ENCODE measurements around the gene B4GALT3.
A peak's percentile ranks its signal among the peaks of the same experiment; 100 is the strongest.

B4GALT3 gene

DNA sequence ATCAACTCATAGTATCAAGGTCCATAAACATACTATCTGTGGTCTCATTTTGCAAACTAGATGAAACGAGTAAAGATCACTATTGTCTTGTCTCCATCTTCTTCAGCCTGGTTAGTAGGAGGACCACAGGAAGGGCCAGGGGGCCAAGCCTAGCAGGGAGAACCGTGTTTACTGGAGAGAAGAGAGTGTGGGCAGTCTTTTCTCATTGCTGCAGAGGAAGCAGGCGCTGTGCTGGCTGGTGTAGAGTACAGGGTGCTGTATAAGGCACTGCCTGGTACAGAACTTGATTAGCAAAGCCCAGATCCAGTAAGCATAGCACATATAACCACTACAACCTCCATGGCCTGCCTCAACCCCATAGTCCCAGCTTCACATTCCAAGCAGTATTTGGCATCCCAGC, 10.0 kb upstream of the B4GALT3 start:
- TF ChIP-seq, protein P1, sequence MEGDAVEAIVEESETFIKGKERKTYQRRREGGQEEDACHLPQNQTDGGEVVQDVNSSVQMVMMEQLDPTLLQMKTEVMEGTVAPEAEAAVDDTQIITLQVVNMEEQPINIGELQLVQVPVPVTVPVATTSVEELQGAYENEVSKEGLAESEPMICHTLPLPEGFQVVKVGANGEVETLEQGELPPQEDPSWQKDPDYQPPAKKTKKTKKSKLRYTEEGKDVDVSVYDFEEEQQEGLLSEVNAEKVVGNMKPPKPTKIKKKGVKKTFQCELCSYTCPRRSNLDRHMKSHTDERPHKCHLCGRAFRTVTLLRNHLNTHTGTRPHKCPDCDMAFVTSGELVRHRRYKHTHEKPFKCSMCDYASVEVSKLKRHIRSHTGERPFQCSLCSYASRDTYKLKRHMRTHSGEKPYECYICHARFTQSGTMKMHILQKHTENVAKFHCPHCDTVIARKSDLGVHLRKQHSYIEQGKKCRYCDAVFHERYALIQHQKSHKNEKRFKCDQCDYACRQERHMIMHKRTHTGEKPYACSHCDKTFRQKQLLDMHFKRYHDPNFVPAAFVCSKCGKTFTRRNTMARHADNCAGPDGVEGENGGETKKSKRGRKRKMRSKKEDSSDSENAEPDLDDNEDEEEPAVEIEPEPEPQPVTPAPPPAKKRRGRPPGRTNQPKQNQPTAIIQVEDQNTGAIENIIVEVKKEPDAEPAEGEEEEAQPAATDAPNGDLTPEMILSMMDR (IDR thresholded peaks at IDR 0.05; ENCODE audit: control insufficient read depth, insufficient read depth, low read depth, low read length, missing control alignments) = no peak
- no peak overlapping the region for H3K4me3 ChIP-seq (ENCODE audit: control insufficient read depth, low read depth, low read length)
- DNase-seq (ENCODE audit: low read depth) = no peak

GRCh38 chr1:161185732-161186311, 8.5 kb upstream of the B4GALT3 start:
- no peak overlapping the region for H3K4me3 ChIP-seq (ENCODE audit: control insufficient read depth, low read depth, low read length)
- DNase-seq (ENCODE audit: low read depth) = no peak
- TF ChIP-seq, protein P1 (IDR thresholded peaks at IDR 0.05; ENCODE audit: control insufficient read depth, insufficient read depth, low read depth, low read length, missing control alignments) = no peak

DNA sequence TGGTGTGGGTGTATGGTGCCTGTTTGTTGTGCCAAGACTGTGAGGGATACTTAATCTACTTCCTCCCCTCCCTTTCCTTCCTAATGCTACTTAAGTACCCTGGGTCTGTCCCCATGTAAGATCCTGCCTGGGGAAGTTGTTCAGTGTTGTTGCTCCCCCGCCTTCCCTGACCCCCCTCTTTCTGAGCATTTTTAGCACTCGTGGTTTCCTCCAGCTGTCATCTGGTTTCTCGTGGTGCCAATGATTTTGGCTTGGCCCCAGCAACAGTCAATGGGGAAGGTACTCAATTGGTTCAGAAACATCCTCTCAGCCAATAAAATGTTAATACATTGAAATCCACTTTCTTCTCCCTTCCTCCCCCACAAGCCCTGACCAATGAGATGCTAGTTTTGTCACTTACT, 8.0 kb upstream of the B4GALT3 start:
- DNase-seq (ENCODE audit: low read depth) = no peak
- TF ChIP-seq, protein P1 (IDR thresholded peaks at IDR 0.05; ENCODE audit: control insufficient read depth, insufficient read depth, low read depth, low read length, missing control alignments) = no peak
- no peak overlapping the region for H3K4me3 ChIP-seq (ENCODE audit: control insufficient read depth, low read depth, low read length)

DNA sequence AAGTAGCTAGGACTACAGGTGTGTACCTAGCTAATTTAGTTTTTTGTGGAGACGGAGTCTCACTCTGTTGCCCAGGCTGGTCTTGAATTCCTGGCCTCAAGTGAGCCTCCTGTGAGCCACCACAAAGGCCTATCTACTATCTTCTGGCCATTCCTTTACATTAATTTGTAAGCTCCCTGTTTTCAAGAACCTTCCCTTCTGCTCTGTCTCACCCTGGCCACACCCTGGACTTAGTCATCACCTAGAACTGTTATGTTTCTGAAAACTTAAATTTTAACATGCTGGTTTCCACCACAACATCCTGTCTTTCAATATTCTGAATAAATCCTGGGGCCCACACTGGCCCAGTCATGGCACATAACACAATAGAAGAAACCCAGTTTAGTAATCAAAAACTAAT, 4.9 kb upstream of the B4GALT3 start:
- DNase-seq (ENCODE audit: low read depth) = no peak
- TF ChIP-seq, protein P1 (IDR thresholded peaks at IDR 0.05; ENCODE audit: control insufficient read depth, insufficient read depth, low read depth, low read length, missing control alignments) = no peak
- no peak overlapping the region for H3K4me3 ChIP-seq (ENCODE audit: control insufficient read depth, low read depth, low read length)

- no peak overlapping the region for H3K4me3 ChIP-seq (ENCODE audit: control insufficient read depth, low read depth, low read length)
- TF ChIP-seq, protein P1 (IDR thresholded peaks at IDR 0.05; ENCODE audit: control insufficient read depth, insufficient read depth, low read depth, low read length, missing control alignments) = peak; percentile 38
- DNase-seq (ENCODE audit: low read depth) = no peak
Measured at GRCh38 chr1:161180639-161181038, 3.3 kb upstream of the B4GALT3 start.

DNA sequence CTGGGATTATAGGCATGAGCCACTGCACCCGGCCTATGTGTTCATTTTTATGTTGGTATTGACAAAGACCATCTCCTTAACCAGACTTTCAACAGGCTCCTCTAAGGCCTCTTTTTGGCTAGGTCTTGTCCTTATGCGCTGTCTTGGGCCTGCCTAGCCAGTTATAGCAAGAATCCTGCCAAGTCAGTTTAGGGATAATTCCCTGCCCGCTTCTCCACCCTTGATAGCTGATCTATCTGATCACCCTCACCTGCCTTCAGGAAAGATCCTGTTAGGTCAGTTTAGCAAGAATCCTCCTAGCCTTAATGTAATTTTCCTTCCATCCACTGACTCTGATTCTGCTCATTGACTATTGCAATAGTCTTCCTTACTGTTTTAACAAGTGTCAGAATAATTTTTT, 2.4 kb upstream of the B4GALT3 start:
- TF ChIP-seq, protein P1 (IDR thresholded peaks at IDR 0.05; ENCODE audit: control insufficient read depth, insufficient read depth, low read depth, low read length, missing control alignments) = no peak
- DNase-seq (ENCODE audit: low read depth) = no peak

DNA sequence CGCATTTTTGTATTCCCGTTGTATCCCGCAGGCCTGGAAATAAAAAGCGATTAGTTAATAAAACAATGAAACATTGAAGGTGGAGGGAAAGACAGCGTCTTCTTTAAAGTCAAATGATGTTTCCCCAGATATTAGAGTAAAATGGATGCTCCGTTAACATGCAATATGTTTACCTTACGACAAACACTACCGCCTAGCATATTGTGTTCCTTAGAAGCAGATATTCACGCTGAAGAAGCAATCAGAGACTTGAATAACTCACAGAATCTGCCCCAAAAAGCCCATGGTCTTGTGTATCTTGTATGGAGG, 583 bp upstream of the B4GALT3 start:
- H3K4me3 ChIP-seq (ENCODE audit: control insufficient read depth, low read depth, low read length) = no peak overlapping the region; the same call in 1 of the 2 replicates
- TF ChIP-seq, protein P1 (IDR thresholded peaks at IDR 0.05; ENCODE audit: control insufficient read depth, insufficient read depth, low read depth, low read length, missing control alignments) = no peak
- no peak for DNase-seq (ENCODE audit: low read depth)

More for the DNA sequence above, 2.4 kb upstream of the B4GALT3 start:
- H3K4me3 ChIP-seq (ENCODE audit: control insufficient read depth, low read depth, low read length) = no peak overlapping the region
